Panc1 (cell line): Measurements from ENCODE around the gene FNBP1L.

Experiments
- SIN3A ChIP-seq: IDR thresholded peaks from 2 replicates; pipeline ENCODE4 v1.6.1; 2012; ENCODE audit warnings: low read depth, mild to moderate bottlenecking, low read length, moderate library complexity, borderline replicate concordance; ENCODE audit not compliant: insufficient read depth
- TCF7L2 ChIP-seq: IDR thresholded peaks from 2 replicates; pipeline ENCODE4 v1.6.1; 2011; ENCODE audit warnings: mild to moderate bottlenecking, low read depth, low read length, inconsistent platforms
- TF ChIP-seq, protein P1 (sequence below): fragments of 450-650 bp; IDR thresholded peaks from 2 replicates; pipeline ENCODE4 v1.5.1; 2017; ENCODE audit warnings: mild to moderate bottlenecking
- TF ChIP-seq, protein P2 (sequence below), 2 experiments: IDR thresholded peaks; 2 replicates each; pipeline ENCODE4 v1.6.1; 2011 to 2012; ENCODE audit warnings: low read depth in 2 of 2, control low read depth in 1 of 2, low read length in 1 of 2, mild to moderate bottlenecking in 1 of 2, moderate library complexity in 1 of 2; ENCODE audit not compliant: insufficient read depth in 1 of 2

GRCh38 chr1:93416183-93416582 is 31.7 kb upstream of the FNBP1L start:
- TF ChIP-seq, protein P1, sequence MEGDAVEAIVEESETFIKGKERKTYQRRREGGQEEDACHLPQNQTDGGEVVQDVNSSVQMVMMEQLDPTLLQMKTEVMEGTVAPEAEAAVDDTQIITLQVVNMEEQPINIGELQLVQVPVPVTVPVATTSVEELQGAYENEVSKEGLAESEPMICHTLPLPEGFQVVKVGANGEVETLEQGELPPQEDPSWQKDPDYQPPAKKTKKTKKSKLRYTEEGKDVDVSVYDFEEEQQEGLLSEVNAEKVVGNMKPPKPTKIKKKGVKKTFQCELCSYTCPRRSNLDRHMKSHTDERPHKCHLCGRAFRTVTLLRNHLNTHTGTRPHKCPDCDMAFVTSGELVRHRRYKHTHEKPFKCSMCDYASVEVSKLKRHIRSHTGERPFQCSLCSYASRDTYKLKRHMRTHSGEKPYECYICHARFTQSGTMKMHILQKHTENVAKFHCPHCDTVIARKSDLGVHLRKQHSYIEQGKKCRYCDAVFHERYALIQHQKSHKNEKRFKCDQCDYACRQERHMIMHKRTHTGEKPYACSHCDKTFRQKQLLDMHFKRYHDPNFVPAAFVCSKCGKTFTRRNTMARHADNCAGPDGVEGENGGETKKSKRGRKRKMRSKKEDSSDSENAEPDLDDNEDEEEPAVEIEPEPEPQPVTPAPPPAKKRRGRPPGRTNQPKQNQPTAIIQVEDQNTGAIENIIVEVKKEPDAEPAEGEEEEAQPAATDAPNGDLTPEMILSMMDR = no peak
- TF ChIP-seq, protein P2, sequence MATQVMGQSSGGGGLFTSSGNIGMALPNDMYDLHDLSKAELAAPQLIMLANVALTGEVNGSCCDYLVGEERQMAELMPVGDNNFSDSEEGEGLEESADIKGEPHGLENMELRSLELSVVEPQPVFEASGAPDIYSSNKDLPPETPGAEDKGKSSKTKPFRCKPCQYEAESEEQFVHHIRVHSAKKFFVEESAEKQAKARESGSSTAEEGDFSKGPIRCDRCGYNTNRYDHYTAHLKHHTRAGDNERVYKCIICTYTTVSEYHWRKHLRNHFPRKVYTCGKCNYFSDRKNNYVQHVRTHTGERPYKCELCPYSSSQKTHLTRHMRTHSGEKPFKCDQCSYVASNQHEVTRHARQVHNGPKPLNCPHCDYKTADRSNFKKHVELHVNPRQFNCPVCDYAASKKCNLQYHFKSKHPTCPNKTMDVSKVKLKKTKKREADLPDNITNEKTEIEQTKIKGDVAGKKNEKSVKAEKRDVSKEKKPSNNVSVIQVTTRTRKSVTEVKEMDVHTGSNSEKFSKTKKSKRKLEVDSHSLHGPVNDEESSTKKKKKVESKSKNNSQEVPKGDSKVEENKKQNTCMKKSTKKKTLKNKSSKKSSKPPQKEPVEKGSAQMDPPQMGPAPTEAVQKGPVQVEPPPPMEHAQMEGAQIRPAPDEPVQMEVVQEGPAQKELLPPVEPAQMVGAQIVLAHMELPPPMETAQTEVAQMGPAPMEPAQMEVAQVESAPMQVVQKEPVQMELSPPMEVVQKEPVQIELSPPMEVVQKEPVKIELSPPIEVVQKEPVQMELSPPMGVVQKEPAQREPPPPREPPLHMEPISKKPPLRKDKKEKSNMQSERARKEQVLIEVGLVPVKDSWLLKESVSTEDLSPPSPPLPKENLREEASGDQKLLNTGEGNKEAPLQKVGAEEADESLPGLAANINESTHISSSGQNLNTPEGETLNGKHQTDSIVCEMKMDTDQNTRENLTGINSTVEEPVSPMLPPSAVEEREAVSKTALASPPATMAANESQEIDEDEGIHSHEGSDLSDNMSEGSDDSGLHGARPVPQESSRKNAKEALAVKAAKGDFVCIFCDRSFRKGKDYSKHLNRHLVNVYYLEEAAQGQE (IDR thresholded peaks at IDR 0.05; ENCODE audit: insufficient read depth in 1 of 2, low read depth in 2 of 2, low read length in 1 of 2) = no peak
- no peak for TF ChIP-seq SIN3A
- no peak for TF ChIP-seq TCF7L2
